Stimulated activated CD4-positive, alpha-beta T cell treated with anti-CD3 and anti-CD28 coated beads, Interleukin-2, amount 100 ng/mL, for 24 hours (primary cell): Measurements from ENCODE around the gene CCDC51.

Experiments used
- DNase-seq, 2 donors: peaks; one replicate each; pipeline ENCODE4 v3.0.0-alpha.2; 2020

CCDC51 gene

DNA sequence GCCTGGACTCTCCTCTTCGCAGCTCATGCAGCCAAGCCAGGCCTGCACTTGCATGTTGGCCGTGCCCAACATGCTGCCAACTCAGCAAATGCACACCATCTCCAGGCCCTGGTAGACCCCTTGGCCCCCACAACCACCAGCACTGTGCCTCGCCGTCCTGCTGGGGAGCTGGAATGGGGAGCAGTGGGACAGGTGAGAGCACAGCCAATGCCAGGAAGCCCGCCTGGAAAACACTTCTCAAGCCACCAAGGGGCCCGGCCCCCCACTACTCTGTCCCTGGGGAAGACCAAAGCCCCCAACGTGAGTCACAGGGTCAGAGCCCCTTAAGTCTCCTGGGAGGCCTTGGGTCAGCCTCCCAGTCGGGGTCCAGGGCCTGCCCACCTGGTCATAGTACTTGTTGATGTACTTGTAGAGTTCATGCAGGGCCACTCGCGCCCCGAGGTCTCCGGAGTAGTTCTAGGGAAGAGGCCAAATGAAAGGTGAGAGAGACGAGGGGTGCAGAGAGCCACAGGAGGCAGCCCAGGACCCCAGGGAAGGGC lies 34.5 kb downstream of the CCDC51 start:
- DNase-seq: peak in 1 of 2 donors; percentile 16

DNA sequence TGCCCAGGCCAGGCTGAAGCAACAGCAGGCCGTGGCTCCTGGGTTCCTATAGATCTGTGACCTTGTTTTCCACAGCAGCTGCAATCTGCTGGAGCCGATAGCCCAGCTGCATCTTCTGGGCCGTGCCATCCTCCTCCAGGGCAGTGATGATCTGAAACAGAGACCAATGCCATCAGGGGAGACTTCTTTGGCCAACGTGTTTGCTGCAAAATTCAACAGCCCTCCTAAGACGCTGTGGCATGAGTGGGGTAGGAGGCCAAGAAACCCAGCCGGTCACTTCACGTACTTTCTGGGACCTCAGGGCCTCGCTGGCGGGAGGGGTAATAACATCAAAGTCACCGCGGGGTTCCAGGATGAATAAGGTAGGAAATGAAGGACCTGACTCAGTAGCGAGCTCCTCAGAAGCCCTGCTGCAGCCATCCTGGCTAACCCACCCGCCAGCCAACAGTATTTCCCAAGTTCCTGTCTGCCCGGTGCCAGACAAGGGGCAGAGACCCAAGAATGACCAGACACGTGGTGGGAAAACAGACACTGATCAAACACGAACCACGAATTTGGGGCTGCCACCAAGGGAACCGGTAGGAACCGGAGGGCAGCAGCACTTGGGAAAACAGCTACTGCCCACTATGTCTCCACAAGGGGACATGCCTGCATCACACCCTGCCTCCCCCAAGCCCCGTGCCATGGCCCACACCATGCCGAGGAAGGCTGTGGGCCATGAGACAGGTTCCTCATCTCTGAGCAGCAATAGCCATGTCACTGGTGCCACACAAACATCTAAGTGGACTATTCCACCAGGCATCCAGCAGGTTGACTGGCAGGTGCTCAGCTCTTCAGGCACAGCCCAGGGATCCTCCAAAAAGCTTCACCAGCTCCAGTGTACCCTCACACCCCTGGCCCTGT lies 35.2 kb downstream of the CCDC51 start:
- no peak for DNase-seq

DNA sequence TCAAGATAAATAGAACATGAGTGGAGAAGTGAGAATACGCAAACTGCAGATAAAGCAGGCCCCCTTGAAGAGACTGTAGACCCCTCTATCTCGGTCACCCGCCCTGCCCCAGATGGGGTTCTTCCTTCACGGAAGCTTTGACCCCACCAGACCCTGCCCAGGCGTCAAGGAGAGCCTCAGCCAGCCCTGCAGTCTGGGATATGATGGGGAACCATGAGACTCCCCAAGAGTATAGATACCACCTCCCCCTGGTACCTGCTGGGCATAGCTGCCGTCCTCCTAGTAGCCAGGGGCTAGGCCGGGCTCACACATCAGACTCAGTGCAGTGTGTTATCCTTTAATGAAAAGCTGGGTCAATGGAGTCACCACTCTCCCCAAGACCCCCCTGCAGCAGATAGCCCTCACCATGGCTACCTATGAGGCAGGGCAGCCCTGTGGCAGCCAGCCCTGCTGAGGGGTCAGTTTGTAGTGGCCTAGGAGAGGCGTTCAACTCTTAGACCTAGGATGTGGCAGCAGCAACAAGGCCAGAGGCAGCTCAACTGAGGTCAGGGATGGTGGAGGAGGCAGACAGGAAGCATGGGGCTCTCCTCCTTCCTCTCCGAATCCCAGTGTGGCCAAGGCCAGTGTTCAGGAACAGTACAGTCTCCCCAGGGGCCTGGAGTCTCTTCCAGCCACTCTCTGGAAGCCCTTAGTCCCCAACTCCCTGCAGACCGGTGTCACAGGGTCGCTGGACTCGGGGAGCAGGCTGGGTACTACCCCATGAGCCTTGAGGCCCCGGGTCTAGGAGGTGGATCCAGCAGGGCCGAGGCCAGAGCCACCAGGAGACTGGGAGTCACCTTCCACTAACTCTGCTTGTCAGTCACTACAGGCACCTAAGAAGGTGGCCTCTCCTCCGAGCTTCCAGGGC lies 36.1 kb downstream of the CCDC51 start:
- DNase-seq: peak in 1 of 2 donors; percentile 16

DNA sequence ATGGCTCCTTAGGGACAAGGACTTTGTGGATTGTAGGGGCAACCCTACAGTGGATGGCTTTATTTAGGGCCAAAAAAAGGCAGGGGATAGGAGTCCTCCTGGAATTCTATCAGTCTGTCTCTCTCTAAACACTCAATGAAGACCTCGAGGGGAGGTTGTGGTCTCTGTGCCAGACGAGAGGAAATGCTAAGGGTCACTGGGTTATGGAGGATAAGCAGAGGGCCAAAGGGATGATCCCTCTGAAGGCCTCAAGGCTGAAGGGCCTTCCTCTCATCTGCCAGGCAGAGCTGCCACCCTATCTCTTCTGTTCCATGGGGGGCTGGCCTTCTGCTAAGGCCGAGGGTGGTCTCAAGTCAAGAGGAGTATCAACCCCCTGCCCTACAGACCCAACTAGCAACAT lies 37.0 kb downstream of the CCDC51 start:
- DNase-seq: no peak

DNA sequence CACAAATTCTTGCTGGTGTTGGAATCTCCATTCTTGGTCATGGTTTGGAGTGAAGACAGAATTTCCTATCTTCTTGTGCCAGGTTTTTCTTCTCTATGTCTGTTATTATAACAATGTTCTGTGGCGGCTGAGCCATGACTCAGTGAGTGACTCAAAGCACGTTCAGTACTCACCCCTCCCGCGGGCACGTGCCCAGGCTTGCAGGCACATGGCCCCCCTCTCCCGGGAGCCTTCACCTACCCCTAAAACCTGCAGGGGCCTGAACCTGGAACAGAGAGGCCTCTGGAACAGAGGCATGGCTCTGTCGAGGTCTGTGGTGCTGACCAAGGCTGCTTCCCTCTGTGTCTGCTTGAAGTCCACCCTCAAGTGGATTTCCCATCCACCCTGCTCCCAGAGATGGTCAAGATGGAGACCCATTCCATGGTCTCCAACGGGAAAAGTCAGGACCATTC lies 37.6 kb downstream of the CCDC51 start:
- peak in 1 of 2 donors; percentile 6 for DNase-seq

DNA sequence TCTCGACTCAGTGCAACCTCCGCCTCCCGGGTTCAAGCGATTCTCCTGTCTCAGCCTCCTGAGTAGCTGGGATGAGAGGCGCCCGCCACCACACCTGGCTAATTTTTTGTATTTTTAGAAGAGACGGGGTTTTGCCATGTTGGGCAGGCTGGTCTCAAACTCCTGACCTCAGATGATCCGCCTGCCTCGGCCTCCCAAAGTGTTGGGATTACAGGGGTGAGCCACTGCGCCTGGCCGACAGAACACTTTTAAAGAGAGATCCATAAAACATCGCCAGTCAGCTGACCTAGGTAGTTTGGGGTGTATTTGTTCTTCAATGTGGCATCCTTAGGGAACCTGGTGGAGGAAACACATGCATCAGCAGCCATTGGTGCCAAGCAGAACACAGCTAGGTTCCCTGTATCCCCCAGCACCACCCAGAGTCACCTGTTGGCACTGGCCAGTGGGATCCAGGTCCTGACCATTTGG lies 38.5 kb downstream of the CCDC51 start:
- peak in 1 of 2 donors; percentile 9 for DNase-seq

DNA sequence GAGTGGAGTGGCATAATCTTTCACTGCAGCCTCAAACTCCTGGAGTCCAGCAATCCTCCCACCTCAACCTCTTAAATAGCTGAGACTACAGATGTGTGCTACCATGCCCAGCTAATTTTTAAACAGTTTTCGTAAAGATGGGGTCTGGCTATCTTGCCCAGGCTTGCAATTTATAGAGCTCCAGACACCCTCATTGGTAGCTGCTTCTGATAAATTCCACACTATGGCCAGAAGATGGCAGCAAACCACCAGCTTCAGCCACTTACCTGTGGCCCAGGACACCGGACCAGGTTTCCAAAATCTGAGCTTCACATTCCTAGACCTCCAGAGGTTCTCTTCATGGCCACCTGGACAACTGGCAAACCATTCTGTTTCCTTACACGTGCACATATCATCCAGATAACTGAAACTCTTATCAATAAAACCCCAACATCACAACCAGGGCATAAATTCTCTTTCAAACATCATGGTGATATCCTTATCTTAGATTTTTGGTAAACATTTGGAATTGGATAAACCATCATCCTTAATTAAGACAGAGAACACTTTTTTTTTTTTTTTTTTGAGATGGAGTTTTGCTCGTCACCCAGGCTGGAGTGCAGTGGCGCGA lies 39.0 kb downstream of the CCDC51 start:
- DNase-seq: peak; percentile 56 to 68

DNA sequence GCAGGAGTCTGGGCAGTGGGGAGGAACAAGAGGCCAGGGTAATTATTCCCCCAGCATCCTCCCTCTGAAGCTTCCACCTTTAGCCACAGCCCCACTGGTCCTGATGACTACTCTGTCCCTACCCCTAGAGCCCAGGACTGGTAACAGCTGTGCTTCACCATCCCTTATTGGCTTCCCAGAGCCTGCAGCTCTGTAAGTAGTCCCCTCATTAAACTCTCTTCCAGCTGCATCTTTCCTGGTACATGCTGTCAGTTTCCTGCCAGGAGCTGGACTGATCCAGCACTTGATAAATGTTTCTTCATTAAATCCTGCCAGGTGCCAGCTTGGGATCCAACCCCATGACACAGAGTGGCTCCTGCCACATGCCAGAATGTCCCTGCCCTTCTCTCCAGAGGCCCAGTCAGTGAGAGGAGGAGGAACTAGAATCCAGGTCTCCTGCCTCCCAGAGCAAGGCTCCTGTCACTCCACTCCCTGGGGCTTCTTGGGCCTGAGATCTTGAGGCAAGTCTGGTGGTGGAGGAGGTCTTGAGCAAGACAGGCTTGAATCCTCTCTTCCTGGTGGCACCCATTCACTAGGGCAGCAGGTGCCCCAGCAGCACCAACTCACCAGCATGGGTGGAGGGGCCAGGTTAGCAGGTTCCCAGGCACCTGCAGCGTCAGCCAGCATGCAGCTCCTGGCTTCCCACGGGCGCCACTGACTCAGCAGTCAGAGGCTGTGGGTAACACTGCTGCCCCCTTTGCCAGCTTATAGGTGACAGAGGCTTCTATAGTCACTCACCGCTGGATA lies 40.3 kb downstream of the CCDC51 start:
- peak in 1 of 2 donors; percentile 16 for DNase-seq

DNA sequence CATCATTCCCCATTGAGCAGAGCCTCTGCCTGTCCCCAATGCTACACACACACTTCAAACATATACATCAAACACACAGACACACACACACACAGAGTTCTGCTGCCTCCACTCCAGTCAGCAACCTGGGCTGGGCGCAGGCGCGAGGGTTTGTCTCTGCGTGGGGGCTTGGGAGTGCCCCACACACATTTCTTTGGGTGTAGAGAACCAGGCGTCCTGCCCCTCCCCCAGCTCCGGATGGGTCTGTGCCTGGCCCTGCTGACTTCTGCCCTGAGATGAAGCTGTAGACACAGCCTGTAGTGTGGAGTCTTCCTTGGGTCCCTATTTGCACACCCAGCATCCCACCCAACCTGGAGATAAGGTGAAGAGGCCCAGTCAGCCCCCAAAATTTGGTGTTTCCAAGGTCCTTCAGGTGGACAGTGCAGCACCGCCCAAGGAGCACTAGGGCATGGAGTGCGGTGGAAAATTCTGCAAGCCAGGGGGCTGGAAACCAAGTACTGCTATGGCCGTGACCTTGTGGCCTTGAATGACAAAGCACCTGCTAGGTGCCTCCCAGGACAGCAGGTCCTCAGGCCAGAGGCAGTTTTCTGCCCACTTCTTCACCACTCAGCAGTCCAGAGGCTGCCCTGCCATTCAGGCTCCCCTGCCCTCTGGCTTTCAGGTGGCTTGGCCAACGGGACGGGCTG lies 41.1 kb downstream of the CCDC51 start:
- no peak for DNase-seq

DNA sequence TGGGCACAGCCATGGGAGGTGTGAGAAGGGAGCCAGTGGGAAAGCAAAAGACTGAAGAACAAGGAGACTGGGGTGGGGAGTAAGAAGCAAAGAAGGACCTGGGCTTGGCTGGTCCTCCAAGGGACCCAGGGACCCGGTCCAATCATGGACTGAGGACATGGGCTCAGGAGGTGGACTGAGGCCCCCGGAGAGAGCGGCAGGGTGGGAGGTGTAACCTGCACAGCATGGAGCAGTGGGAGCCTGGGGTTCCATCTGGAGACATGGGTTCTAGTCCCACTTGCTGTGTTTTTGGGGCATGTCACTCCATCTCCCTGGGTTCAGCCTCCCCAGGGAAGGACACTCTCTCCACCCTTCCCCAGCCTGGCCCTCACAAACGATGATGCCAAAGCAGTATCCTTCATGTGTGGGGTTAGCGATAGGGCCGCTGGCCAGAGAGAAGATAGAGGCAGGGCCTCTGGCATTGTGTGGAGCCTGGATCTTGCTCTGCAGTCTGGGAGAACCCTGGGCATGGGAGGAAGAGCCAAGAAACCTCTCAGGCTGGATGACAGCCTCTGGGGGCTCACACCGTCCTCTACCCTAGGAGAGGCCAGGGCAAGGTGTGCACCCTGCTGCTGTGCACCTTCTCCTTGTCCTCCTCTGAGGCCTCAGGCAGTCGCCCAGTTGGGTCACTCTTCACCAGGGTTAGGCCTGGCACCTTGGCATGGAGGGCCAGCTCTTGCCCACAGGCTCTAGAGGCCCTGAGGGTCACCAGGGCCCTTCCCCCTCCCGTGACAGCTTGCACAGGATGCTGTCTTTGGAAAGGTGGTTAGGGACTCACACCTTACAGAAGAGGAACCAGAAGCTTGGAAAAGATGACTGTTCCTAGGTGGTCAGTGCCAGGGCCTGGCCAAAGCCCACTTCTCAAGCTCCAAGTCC lies 41.9 kb downstream of the CCDC51 start:
- no peak for DNase-seq

DNA sequence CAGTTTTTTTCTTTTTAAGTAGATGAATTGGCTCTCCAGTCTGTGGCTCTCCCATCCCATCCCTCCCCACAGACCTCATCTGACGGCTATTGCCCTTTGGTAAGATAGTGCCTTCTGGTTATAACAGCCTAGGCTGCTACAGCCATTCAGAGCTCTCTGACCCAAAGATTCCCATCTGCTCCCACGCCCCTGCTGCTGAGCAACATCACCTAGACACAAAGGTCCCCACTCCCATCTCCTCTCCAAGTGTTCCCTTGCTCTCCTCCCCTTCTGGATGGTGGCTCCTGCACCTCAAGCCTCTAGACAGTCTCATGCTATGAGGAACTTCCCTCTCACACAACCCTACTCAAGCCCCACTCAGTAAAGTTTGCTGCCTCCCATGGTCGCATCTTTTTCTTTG lies 44.2 kb downstream of the CCDC51 start:
- DNase-seq: no peak

DNA sequence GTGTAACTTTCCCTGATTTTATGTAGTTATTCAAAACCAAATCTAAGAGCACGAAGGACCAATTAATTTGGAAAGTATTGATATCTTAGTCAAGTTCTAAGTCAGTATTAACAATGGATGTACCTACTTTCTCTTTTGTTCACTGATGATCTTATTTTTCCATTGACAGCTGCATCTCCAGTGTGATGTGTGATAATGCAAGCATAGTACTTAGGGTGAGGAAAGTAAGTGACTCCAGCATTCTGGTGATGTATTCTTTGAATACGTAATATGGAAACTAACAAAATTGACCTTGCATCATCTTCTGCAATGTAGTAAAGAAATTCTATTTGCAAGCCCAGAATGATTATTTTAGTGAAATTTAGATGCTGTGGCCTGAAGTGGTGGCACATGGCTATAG lies 45.5 kb downstream of the CCDC51 start:
- DNase-seq: no peak

DNA sequence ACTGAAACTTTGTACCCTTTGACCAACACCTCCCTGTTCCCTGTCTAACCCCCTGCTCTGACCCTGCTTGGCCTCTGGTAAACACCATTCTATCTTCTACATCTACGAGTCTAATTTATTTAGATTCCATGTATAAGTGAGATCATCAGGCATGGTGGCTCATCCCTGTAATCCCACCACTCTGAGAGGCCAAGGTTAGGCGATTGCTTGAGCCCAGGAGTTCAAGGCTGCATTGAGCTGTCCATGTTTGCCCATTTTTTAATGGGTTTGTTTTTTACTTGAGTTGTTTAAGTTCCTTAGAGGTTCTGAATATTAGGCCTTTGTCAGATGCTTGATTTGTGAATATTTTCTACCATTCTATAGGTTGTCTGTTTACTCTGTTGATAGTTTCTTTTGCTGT lies 51.0 kb downstream of the CCDC51 start:
- DNase-seq: no peak

DNA sequence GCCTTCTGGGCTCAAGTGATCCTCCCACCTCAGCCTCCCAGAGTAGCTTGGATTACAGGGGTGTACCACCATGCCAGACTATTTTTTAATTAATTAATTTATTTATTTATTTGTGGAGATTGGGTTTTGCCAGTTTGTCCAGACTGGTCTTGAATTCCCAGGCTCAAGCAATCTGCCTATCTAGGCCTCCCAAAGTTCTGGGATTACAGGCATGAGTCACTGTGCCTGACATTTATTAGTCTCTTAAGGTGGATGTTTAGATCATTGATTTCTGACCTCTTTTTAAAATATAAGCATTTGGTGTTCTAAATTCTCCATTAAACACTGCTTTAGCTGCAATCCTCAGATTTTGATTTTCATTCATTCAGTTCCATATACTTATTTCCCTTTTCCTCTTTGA lies 52.3 kb downstream of the CCDC51 start:
- no peak for DNase-seq
